Femur (tissue), 1 donor: Measurements from ENCODE around the gene BABAM2.
A peak's percentile ranks its signal among the peaks of the same experiment; 100 is the strongest.
"Not testable (repeated sequence)": the region's sequence is repeated elsewhere in the genome, so short reads cannot be mapped to it uniquely, and the experiment has no call there.

Source experiments
- DNase-seq: peaks from one replicate; pipeline ENCODE4 v3.0.0-alpha.2; 2017

BABAM2 gene

DNA sequence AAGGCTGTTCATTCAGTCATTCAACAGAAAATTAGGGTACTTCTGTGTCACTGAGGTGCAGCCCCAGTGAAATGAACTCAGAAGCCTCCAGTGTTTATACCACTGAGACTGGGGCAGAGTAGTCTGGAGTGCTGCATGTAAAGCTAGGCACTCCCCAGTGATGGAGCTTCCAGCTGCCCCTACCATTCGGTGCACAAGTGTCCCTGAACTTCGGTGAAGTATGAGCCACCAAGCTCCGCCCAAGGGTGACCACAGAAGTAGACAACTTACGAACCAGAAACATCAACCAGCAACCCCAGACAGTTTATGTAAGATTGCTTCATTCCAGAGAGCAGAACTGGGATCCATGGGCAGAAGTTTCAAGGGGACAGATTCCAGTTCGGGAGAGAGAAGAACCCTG lies 431.5 kb downstream of the BABAM2 start:
- no peak for DNase-seq

DNA sequence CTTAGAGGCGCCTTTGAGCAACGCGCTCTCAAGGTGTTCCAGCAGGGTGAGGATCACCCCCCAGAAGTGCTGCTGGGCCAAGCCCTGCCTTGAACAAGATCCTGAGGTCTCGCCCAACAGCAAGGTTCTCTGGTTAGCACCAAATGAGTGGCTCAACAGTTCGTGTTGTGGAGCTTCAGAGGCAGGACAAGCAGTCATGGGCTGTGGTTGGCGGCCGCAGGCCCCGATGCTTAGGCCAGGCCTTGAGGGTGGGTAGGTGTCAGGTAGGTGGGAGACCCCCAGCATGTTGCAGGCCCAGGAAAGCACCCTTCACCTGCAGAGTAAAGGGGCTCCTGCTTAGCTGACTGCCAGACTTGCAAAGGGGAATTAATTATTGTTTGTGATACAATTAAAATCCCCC lies 431.9 kb downstream of the BABAM2 start:
- no peak for DNase-seq

DNA sequence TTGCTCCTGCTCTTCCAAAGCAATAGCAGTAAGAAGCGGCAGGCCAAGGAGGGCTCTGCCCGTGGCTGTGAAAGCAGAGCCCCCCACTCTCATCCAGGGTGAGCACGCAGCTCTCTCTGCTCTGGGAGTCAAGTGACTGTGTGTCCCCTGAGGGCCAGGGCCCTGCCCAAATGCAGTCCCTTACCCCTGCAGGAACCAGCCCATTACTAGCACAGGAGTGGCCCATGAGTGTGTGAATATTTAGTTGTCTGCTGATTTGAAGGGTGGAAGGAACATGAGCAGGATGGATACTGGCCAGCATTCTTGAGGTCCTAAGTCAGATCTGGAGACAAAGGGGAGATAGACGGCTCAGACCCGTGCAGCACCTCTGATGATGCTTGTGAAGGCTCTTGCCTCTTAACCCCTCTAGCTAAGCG lies 432.5 kb downstream of the BABAM2 start:
- DNase-seq = no peak

DNA sequence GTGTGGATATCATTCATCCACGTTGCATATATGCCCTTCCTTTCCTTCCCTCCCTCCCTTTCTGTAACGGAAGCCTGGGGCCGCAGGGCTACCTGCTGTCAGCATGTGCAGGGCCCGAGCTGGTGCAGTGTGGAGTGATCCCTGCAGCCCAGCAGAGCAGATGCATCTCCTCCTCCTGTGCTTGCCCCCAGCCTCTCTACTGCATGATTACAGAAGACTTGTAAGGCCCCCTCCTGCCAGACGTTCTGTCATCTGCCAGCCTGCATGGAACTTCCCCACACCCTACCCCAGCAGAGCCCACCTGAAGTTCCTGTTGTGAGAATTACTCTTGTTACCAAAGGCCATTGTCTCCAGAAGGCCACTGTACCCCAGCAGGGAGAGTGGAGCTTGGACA lies 434.6 kb downstream of the BABAM2 start:
- no peak for DNase-seq

DNA sequence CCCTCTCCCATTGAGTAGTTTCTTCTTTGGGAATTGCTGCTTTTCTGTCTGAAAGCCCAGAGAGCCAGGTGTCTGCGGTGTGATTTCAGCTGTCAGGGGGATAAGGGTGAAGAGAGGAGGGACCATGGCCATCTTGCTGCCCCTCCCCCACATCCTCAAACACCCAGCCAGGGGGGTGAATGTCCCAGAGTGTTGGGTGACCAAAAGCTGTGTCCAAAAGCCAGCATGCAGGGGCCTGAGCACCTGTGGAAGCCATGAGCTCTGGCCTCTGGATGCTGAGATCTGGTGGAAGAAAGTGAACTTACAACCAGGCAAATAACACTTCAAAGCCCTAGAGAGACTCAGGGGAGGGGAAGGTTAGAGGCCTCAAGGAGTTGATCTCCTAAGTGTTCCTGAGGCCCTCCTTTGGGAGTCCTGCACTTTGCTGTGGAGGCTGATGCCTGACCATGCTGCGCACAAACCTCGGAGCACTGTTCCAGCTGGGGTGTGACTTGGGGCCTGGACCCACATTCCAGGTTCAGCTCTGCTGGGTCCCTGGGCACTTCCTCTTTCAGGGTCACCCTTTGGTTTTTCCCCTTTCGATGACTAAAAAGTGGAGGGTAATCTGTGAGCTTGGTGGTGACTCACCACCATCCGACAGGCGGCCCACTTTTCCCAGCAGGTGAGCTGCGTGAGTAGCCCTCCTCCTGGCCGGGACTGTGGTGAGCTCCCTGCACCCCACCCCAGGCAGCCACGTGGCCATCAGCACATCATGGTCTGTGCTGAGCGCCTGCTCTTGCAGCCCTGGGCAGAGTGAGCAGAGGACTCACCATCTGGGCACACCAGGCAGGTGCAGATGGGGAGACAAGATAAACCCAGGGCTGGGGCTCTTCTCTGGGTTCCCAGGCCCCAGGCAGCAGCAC lies 435.3 kb downstream of the BABAM2 start:
- DNase-seq = no peak

DNA sequence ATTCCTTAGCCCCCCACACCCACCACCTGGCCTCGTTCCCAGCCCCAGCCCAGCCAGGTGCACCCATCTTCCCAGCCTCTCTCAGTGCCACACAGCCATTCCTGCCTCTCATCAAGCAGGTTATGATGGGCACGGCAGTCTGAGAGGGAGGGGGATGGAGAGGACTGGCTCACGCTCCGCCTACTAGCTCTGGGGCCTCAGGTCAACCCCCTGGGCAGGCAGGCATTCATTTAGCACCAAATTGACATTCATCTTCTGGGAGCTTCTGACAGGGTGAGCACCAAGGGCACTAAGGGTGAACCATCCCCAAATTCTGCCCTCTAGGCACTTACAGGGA lies 435.9 kb downstream of the BABAM2 start:
- DNase-seq = no peak

DNA sequence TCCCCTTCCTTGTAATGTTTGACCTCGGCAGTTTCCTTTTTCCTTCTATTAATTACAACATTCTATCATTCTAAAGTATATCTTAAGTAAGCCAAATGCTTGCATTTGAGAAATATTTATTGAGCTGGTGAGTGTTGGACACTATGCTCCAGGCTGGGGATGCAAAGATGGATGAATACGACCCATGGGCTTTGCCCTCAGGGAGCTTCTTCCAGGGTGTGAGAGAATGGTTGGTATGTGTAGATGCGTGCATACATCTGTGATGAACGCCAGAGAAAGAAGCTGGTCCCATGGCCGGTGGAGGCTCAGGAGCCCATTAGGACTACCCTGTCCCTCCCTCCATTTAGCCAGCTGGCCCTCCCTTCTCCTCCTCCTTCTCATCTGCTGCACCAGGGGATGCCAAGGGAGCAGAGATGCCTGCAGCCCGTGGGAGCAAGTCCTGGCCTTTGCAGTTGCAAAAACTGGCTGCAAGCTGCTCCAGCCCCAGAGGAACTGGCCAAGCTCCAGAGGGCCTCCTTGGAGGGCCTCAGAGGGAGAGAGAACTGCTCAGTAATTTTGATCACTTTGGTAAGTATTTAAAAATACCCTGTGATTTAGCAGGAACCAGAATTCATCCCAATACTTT lies 436.5 kb downstream of the BABAM2 start:
- DNase-seq = peak; percentile 65

DNA sequence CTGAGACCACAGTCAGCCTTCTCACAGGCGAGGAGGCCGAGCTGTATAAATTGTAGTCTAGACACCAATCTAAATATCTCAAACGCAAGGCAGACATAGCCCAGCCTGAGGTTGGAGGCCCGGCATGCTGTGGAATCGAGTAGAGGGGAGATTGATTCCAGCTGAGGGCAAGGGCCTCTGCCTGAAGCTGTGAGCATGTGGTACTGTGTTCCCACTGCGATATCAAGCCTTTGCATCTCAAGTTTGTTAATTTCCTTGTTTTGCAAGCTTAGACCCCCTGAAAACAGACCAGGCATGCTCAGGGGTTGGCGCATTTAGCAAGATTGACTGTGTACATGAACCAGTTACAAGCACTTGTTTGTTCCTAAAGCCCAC lies 437.0 kb downstream of the BABAM2 start:
- no peak for DNase-seq

DNA sequence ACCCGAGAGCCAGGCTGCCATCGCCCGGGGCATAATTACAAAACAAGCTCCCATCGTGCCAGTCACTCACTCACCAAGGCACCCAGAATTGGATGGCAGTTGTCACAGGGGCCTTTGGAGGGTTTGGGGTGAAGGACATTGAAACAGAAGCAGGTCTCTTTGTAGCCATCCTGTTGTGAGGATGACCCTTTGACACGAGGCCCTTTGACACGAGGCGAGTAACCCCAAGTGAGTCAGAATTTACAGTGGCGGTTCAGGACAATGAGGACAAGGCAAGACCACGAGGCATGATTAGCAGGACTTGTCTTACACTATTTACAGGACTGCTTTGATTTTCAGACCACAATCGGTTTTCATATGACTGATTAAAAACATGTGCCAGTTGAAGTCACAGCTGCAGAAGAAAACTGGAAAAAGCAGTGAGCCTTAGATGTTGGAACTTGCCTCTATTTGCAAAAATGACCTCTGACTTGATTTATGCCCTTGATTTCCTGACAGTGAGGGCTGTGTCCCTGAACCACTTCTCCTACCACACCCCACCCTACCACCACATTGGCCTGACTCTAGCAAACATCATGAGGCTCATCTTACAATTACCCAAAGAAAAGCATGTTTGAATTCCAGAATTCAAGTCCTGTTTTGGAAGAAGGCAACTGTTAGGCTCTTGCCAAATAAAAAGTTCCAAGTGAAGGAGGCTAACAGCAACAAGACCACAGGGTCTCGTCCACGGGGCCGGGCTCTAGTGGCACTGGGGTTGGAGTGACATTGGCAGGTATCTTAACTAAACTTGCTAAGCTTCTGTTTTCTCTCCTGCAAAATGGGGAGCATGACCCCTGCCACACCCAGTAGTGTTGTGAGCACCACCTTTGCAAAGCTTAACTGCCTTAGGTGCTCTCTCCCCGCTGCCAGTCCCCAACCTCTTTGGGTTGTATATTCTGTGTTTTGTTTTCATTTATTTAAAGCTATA lies 437.7 kb downstream of the BABAM2 start:
- no peak for DNase-seq

DNA sequence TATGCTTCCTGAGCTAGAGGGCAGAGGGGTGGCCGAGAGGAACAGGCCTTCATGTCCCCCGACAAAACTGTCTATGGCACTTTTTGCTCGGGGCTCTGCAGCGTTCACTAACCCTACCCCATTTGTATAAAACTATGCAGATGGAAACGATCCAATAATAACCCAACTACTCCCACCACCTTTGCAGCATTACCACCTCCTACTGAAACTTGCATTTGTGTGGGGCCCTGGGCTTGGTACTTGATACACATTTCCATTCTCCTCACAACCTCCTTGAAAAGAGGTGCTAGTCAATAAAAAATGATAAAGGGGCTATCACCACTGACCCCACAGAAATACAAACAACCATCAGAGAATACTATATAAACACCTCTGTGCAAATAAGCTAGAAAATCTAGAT lies 438.7 kb downstream of the BABAM2 start:
- no peak for DNase-seq

DNA sequence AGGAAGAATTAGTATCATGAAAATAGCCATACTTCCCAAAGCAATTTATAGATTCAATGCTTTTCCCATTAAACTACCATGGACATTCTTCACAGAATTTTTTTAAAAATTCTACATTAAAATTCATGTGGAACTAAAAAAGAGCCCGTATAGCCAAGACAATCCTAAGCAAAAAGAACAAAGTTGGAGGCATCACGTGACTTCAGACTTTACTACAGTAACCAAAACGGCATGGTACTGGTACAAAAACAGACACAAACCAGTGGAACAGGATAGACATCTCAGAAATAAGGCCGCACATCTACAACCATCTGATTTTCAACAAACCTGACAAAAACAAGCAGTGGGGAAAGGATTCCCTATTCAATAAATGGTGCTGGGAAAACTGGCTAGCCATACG lies 440.2 kb downstream of the BABAM2 start:
- DNase-seq = not testable (repeated sequence)

DNA sequence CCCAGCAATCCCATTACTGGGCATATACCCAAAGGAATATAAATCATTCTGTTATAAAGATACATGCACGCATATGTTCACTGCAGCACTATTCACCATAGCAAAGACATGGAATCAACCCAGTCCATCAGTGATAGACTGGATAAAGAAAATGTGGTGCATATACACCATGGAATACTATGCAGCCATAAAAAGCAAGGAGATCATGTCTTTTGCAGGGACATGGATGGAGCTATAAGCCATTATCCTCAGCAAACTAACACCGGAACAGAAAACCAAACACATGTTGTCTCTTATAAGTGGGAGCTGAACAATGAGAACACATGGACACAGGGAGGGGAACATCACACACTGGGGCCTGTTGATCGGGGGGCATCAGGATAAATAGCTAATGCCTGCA lies 441.3 kb downstream of the BABAM2 start:
- DNase-seq = not testable (repeated sequence)

DNA sequence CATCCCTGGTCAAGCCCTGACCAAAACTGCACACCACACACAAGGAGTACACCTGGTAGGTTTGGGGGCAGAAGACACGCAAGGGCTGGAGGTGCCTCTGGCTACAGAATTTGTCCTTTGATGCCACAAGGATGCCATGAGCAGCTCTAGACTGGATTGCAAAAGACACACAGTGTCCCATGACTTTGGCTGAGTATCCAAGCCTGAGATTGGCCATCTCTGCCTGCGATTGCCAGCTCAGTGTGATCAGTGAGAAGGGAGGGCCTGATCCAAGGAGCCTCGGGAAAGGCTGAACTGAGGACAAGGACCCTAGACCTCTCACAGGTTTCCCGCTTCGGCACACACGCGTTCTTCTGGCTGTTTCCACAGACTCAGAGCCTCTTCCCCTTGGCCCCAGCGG lies 442.2 kb downstream of the BABAM2 start:
- no peak for DNase-seq

DNA sequence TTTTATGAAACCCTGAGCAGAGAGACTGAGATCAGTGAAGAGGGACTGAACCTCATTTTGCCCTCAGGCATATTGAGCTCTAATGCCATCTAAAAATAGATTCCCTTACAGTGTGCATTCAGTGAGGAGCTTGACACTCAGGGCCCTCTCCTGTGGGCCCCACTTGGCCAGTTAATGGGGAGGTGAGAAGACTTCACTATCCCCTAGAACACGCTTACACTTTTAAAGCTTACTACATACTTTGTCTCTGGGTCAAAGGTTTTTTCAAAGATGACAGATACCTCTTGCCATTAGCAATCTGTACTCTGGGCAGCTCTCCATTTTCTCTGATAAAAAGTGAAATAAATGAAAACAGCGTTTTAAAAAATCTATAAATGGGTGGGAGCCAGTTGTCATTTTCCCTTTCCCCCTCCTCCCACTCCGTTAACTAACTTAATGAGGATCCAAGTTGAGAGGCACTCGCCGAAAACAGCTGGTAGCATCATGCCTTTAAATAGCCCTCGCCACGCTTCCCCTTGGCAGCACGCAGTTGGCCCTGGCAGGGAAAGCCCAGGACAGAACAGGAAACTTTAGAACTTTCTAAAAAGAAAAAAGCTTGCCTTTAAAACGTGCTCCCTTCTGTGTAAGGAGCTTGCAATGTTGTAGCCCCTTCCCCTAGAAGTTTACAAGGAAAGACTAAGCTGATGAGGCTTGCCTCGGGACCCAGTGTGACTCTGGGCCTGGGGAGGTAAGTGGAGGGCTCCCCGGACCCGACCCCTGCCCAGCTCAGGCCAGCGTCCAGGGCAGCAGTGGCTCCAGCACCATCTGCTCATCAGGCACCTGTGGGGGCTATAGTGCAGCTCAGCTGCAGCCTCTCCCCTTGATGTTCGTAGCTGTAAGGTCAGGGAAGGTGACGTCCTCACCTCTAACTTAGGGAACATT lies 443.3 kb downstream of the BABAM2 start:
- peak; percentile 80 for DNase-seq

DNA sequence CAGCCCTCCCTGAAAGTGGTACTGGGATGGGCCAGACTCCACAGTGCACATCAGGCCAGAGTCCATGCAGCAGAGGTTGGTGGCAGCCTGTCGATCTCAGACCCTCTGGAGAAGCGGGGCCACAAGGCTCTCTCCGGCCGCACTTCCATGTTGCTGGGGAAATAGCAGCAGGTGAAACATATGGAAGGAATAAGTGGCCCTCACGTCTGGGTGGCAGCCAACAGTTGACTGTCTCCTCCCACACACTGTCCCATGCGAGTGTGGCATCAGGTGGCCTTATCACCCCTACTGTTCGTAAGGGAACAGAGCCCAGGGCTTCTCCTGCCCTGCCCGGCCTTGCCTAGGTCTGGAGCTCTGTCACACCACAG lies 444.0 kb downstream of the BABAM2 start:
- DNase-seq = no peak

DNA sequence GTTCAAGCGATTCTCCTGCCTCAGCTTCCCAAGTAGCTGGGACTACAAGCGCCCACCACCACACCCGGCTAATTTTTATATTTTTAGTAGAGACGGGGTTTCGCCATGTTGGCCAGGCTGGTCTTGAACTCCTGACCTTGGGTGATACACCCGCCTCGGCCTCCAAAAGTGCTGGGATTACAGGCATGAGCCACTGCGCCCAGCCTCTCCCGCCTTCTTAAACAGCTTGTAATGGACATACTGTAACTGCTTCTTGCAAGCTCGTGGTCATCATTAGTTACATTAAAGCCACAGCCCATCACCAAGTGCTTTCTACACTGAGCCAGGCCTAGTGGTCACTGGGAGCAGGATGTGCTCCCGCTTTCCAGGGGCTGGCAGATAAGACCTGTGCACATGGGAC lies 444.7 kb downstream of the BABAM2 start:
- DNase-seq = not testable (repeated sequence)

DNA sequence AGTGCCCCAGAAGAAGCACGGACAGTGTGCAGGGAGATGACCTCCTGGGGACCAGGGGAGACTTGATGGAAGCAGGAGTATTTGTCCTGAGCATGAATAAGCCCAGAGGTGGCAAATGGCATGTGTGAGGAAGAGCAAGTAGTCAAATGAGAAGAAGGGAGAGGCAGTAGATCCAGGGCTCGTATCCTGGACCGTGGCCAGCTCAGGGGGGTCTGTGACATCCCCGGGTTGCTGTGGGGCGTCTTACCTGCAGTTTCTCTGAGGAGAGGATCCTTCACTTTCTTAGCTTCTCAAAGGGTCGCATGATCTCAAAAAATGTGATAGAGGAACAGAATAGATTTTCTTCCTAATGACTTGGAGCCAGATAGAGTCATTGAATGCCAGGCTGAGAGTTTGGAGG lies 445.1 kb downstream of the BABAM2 start:
- DNase-seq = no peak

DNA sequence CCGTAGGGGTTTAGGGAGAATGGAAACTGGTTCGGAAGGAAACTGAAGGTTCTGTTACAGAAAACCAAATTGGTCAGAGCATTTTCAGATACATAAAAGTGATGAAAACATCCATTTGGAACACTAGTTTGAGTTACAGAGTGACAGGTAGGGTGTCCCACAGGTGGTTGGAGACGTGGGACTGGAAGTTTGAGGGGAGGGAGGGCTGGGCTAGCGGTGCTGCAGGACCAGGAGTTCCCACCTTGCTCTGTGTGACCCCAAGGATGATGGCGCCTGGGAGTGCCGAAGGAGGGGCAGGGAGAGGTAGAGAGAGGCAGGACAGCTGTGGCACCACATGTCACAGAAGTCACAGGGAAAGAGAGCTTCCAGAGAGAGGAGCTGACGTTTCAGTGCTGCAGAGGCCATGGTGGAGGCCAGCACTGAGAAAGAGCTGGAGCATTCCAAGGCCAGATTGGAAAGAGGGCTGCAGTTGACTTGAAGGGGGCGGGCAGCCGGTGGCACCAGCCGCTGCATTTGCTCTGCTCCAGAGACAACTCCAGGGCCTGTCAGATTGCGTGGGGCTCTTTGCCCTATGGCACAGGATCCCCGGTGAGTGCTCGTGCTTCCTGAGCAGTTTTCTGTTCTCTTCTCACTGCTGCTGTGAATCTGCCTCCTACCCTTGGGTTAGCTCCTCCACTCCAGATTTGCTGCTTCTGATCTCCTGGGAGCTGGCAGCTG lies 445.9 kb downstream of the BABAM2 start:
- peak; percentile 15 for DNase-seq

DNA sequence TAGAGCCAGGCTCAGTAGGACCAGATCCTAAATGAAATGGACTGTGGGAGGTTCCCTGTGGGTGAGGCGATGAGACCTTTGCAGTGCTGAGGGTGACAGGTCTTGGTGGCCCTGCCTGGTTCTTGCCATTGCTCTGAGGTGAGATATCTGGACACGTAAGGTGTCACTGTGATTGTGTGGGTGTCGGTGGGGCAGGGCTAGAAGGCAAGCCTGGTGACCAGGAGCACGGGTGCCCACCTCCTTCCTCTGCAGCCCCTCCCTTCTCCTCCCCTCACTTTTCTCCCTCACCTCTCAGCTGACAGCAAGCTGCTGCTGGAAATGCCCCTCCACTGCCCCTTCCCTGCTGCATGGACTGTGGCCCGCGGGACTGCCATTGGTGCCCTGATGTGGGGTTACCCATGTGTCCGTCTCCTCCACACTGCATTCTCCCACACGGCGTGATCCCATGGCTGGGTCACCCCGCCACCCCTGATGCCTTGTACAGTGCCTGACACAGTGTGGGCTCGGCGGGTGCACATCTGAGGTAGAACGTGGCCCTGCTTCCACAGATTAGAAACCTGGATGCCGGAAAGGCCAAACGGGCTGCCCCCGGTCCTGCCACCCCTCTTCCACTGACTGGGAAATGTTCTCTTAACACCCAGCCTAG lies 446.6 kb downstream of the BABAM2 start:
- DNase-seq = peak; percentile 13

DNA sequence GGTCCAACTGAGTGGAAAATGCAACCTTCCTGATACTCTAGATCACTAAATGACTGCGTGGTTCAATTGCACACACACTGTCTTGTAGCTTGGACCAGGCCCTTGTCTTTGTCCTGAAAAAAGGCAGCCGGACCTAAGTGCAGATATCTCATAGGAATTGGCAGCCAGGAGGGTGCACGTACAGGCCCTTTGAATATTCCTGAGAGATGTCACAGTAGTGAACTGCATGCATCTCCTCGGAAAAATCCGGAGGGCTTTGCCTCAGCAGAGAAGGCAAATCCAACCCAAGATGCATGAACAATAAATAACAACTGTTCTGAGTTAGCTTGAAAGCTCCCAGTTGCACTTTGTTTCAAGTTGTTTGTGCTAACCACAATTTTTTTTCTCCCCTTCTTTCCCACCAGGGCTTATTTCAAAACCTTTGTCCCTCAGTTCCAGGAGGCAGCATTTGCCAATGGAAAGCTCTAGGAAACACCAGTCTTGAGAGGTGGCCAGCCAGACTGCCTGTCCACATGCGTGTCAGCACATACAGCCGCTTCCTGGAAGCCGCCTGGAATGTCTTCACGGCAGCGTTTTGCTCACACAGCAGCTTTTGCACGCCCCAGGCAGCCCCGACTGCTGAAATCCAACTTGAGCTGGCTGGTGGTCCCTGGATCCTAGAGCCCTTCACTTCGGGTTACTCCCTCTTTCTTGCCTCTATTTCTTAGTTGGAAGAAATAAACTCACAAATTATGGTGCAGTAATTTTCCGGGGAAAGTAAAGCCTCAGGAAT lies 447.7 kb downstream of the BABAM2 start:
- DNase-seq = peak; percentile 92
